Activated CD8-positive, alpha-beta memory T cell treated with anti-CD3 and anti-CD28 coated beads, Interleukin-2, amount 10 ng/mL, durations not matched to agents 7 days and 5 days (primary cell): ENCODE measurements around the gene ATP6V1G3. TPM values are rescaled to one million over a fixed set of nuclear protein-coding genes. Genes with fewer than 3 reads are reported as not detected.
"Not testable (repeated sequence)": the region's sequence is repeated elsewhere in the genome, so short reads cannot be mapped to it uniquely, and the experiment has no call there.

Source experiments
- ATAC-seq: fragments of 150-1000 bp; cut with Tn5 transposase; one replicate; pipeline ENCODE4 v1.10.0; 2021; ENCODE audit warnings: moderate library complexity
- CTCF ChIA-PET: fragments of 350-600 bp; sonication (Branson Sonifier 250); formaldehyde crosslinking; loops from one replicate; lab custom pipeline; 2021; ENCODE audit warnings: antibody characterized with exemption; lab: Charles Lee
- DNase-seq: peaks from one replicate; pipeline ENCODE4 v3.0.0-alpha.2; 2020
- H3K27ac Mint-ChIP-seq: one replicate; pipeline ENCODE4 v1.8.0; 2021; ENCODE audit warnings: mild to moderate bottlenecking, mixed read lengths
- H3K27me3 Mint-ChIP-seq: one replicate; pipeline ENCODE4 v1.8.0; 2021; ENCODE audit warnings: mixed read lengths
- H3K36me3 Mint-ChIP-seq: one replicate; pipeline ENCODE4 v1.8.0; 2021; ENCODE audit warnings: mild to moderate bottlenecking, mixed read lengths
- H3K4me1 Mint-ChIP-seq: one replicate; pipeline ENCODE4 v1.8.0; 2021; ENCODE audit warnings: mixed read lengths
- H3K4me3 Mint-ChIP-seq: one replicate; pipeline ENCODE4 v1.8.0; 2021; ENCODE audit warnings: mild to moderate bottlenecking, moderate library complexity, mixed read lengths
- H3K9me3 Mint-ChIP-seq: one replicate; pipeline ENCODE4 v1.8.0; 2022; ENCODE audit warnings: low read depth, mixed read lengths
- total RNA-seq, 2 experiments: library from RNA; stranded (reverse); gene quantifications; one replicate each; pipeline ENCODE4 v1.2.3, GENCODE V29; 2021

The ATP6V1G3 gene
- total RNA-seq, 2 experiments from 2014 or later, result not detected

DNA sequence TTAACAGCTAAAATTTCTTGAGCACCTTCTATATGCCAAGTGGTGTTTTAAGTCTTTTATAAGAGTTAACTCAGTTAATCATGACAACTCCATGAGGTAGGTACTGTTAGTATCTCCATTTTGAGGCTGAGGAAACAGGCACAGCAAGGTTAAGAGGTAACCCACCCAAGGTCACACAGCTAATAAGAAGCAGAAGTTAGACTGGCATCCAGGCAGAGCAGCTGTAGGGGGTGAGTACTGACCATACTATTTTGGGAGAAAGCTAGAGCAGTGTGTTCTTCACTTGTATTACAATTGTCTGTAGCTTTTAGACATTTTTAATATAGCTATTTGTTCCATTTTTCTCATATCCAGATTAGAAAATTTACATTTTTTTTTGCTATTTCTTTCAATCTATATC is 4.8 kb downstream of the ATP6V1G3 start:
- peak overlapping the region; percentile 45 for H3K27ac Mint-ChIP-seq
- peaks cover 8% of the 10 kb centered on the region for H3K36me3 Mint-ChIP-seq
- no peak for ATAC-seq
- H3K4me3 Mint-ChIP-seq, result no peak overlapping the region
- no peaks in the 10 kb centered on the region for H3K27me3 Mint-ChIP-seq
- CTCF ChIA-PET, result interaction anchor here (0.9 kb wide), 1 partner anchor 78 kb away, joined by 3 read pairs; no protein-coding TSS in a partner anchor
- DNase-seq, result no peak
- H3K4me1 Mint-ChIP-seq, result peaks cover 38% of the 10 kb centered on the region
- peaks cover 7% of the 10 kb centered on the region for H3K9me3 Mint-ChIP-seq

DNA sequence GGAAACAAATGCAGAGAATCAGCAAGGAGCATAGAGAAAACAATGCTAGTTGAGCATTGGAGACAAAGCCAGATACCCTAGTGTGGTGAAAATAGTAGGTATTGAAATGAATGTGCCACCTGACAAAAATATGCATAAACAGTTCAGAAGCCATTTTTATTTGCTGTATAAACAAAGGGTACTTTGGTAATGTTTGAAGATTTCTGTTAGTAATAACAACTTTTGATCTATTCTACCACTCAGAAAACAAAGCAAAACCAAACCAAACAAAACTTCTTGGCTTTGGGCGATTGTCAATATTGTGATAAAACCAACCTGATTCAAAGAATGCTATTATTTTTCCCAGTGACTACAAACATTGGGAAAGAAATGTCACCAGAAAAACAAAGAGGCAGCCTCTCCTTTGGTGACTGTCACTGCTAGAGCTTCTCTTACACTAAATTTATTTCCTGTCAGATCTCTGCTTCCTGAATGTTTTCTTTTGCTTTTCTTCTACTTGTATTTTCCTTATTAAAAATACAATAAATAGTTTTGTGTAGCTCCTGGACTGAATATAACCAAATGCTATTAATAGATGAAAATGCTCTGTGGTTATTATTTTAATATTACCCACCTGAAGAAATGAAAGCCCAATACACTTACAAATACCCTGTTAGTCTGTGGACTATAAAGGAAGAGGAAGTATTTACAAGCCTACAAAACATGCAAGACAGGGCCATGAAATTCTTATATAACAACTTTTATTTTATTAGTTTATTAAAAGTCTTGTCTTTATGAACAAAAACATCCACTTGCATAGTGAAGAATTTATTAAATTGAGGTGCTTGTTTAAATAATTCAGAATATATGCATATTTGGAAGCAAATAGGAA is 5.7 kb downstream of the ATP6V1G3 start:
- peak; percentile 68 for ATAC-seq
- Mint-ChIP-seq H3K27me3 (no peaks in the 10 kb centered on the region), H3K36me3 (peaks cover 8% of the 10 kb centered on the region), H3K4me1 (peaks cover 38% of the 10 kb centered on the region), H3K9me3 (peaks cover 7% of the 10 kb centered on the region), H3K27ac (peak overlapping the region; percentile 72), H3K4me3 (peak overlapping the region; percentile 40)
- no peak for DNase-seq
- CTCF ChIA-PET, result no interaction called here

DNA sequence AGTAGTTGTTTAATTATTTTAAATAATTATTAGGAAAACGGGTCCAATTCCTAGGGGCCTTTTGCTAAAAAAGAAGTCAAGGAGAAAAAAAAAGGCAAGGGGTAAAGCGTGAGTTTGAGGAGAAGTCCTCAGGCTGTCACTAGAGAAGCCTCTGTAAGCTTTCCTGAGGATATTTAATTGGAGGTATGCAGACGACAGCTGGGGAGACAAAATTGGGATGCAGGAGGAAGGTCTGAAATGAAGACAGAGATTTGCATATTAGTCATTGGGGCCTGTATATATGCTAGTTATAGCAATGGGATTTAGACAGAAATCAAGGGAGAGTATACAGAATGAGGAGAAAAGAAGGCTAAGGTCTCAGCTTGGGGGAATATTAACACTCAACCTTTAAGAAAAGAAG is 8.6 kb downstream of the ATP6V1G3 start:
- peaks cover 36% of the 10 kb centered on the region for H3K4me1 Mint-ChIP-seq
- no peak for ATAC-seq
- DNase-seq, result no peak
- H3K27me3 Mint-ChIP-seq, result no peaks in the 10 kb centered on the region
- CTCF ChIA-PET, result no interaction called here
- H3K36me3 Mint-ChIP-seq, result peaks cover 8% of the 10 kb centered on the region
- peaks cover 7% of the 10 kb centered on the region for H3K9me3 Mint-ChIP-seq
- H3K27ac Mint-ChIP-seq, result no peak overlapping the region
- H3K4me3 Mint-ChIP-seq, result no peak overlapping the region

DNA sequence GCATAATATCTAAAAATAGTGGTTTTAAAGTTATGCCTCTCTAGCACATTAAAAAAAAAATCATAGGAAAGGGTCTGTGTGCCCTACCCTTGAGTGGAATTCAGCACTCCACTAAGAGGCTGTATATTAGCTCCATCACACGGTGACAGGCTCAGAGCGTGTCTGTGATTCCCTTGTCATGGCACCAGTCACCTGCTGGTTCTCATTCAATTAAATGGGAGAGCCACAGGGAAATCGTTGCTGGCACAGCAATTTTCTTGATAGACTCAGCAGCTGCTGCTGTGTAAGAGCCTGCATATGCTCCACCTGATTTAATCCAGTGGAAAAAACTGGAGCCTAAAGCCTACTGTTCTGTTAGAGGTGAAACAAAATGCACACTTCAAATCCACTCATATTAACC is 9.5 kb downstream of the ATP6V1G3 start:
- Mint-ChIP-seq H3K27ac (no peak overlapping the region), H3K36me3 (peaks cover 8% of the 10 kb centered on the region), H3K27me3 (no peaks in the 10 kb centered on the region), H3K4me3 (no peak overlapping the region), H3K4me1 (peaks cover 30% of the 10 kb centered on the region), H3K9me3 (peaks cover 7% of the 10 kb centered on the region)
- DNase-seq (no peak), ATAC-seq (no peak)
- CTCF ChIA-PET, result no interaction called here

DNA sequence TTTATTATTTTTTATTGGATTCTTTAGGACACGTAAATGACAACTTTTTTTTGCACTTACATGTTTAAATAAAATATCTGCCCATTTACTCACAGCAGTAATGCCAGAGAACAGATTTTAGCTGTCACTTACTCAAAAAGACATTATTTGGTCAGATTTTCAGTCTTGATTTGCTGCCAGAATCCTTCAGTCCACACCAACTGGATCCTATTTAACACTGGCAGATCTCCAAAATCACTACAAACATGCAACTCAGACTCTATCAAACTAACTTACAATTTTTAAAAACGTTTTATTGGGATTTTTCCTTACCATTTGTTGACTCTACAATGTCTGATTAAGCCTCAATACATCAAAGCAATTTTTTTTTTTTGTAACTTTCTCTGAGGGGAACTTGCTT is 11.1 kb downstream of the ATP6V1G3 start:
- no peak overlapping the region for H3K27ac Mint-ChIP-seq
- peaks cover 7% of the 10 kb centered on the region for H3K9me3 Mint-ChIP-seq
- CTCF ChIA-PET, result interaction anchor here (1.0 kb wide), 1 partner anchor 21 kb away, joined by 3 read pairs; no protein-coding TSS in a partner anchor
- ATAC-seq, result no peak
- no peak overlapping the region for H3K4me3 Mint-ChIP-seq
- H3K4me1 Mint-ChIP-seq, result peaks cover 26% of the 10 kb centered on the region
- H3K27me3 Mint-ChIP-seq, result no peaks in the 10 kb centered on the region
- peaks cover 6% of the 10 kb centered on the region for H3K36me3 Mint-ChIP-seq
- no peak for DNase-seq

DNA sequence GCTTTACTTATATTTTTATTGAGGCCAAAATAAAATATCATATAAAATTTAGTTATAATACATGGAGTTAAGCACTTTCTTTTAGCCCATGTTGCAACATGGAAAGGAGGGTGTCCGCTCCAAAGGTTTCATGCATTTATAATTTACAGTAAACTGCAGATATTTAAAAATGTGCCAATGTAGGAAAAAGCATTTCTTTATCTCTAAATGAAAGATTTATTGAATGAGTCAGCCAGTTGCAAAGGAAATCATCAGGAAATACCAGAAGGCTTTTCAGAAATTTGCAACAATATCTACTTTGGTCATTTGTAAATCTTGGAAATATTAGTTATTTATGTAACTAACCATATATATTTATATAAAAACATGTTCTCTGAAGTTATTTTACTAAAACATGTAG is 12.1 kb downstream of the ATP6V1G3 start:
- Mint-ChIP-seq H3K27ac (no peak overlapping the region), H3K9me3 (peaks cover 2% of the 10 kb centered on the region), H3K36me3 (peaks cover 2% of the 10 kb centered on the region), H3K4me3 (no peak overlapping the region), H3K4me1 (peaks cover 23% of the 10 kb centered on the region), H3K27me3 (no peaks in the 10 kb centered on the region)
- CTCF ChIA-PET, result interaction anchor here (1.0 kb wide), 1 partner anchor 22 kb away, joined by 3 read pairs; no protein-coding TSS in a partner anchor
- ATAC-seq (no peak), DNase-seq (no peak)

DNA sequence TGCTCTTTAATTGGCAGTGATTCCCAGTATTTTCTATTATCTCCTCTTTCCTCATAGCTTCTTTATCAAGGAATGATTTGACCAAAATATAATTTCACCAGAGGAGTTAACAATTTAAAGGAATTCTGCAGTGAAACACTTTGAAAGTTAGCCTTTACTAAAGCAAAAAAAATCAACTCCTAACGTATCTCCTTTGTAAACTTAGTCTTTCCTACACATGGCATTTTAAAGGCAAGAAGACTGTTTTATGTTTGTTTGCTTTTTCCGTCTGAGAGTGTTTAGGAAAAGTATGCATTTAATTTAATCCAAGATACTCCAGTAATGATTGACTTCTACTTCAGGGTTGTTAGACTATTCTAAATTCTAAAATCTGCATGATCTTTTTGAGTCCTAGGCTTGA is 15.9 kb downstream of the ATP6V1G3 start:
- H3K4me1 Mint-ChIP-seq, result peaks cover 56% of the 10 kb centered on the region
- DNase-seq (no peak), ATAC-seq (no peak)
- peak overlapping the region; percentile 74 for H3K4me3 Mint-ChIP-seq
- H3K27me3 Mint-ChIP-seq, result no peaks in the 10 kb centered on the region
- CTCF ChIA-PET, result interaction anchor here (0.7 to 0.9 kb wide), 2 partner anchors 86 to 660 kb away, joined by 3 to 4 read pairs; no protein-coding TSS in a partner anchor
- H3K36me3 Mint-ChIP-seq, result no peaks in the 10 kb centered on the region
- H3K9me3 Mint-ChIP-seq, result no peaks in the 10 kb centered on the region
- peak overlapping the region; percentile 91 for H3K27ac Mint-ChIP-seq

DNA sequence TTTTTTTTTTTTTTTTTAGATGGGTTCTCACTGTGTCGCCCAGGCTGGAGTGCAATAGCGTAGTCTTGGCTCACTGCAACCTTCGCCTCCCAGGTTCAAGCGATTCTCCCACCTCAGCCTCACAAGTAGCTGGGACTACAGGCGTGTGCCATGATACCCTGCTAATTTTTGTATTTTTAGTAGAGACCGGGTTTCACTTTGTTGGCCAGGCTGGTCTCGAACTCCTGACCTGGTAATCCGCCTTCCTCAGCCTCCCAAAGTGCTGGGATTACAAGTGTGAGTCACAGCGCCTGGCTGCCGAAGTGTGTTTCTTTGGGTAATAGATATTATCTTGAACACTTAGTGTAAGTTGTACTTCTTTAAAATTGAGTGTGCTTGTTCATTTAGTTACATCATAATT is 16.4 kb downstream of the ATP6V1G3 start:
- CTCF ChIA-PET, result interaction anchor here (0.7 to 2.5 kb wide), 3 partner anchors 86 to 660 kb away, joined by 3 to 8 read pairs (median 4); no protein-coding TSS in a partner anchor
- DNase-seq, H3K9me3 Mint-ChIP-seq, H3K36me3 Mint-ChIP-seq, H3K27me3 Mint-ChIP-seq, ATAC-seq: not testable (repeated sequence)
- Mint-ChIP-seq H3K4me1 (peaks cover 59% of the 10 kb centered on the region), H3K27ac (peak overlapping the region; percentile 91), H3K4me3 (peak overlapping the region; percentile 74)

DNA sequence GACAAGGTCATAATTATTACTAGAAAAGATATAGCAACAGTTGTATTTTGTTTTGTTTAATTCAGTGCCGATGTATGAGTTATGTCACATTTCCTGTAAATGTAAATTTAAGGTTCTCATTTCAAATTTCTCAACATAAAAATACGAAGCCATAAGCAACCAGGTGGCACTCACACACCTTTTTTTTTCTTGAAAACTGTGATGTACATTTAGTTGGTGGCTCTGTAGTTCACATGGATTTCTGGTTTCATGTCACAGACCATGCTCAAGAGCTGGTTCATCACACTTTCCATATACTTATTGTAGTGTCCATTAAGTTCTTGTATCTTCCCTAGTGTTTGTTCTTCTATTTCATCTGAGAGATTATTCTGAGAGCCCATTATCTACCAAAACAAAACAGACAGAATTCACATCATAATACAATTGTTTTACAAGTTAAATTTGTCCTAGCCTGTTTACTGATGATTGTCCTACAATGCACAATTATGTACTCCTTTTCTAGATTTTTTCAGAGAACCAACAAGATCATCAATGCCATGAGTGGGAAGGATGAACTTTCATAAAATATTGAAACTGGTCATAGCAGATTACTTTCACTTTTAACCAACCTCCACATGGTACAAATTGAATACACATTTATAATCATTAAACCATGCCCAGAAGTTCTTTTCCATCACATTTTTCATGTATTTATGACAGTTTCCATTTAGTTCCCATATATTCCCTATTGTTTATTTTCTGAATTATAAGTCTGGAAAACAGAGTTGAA is 17.1 kb downstream of the ATP6V1G3 start:
- Mint-ChIP-seq H3K4me3 (peak overlapping the region; percentile 74), H3K27ac (peak overlapping the region; percentile 91), H3K4me1 (peaks cover 62% of the 10 kb centered on the region), H3K36me3 (peaks cover 2% of the 10 kb centered on the region), H3K9me3 (no peaks in the 10 kb centered on the region), H3K27me3 (no peaks in the 10 kb centered on the region)
- ATAC-seq, result peak; percentile 66
- CTCF ChIA-PET, result interaction anchor here (0.7 to 2.5 kb wide), 12 partner anchors 26 to 720 kb away, joined by 3 to 9 read pairs (median 3); no protein-coding TSS in a partner anchor
- DNase-seq, result no peak

DNA sequence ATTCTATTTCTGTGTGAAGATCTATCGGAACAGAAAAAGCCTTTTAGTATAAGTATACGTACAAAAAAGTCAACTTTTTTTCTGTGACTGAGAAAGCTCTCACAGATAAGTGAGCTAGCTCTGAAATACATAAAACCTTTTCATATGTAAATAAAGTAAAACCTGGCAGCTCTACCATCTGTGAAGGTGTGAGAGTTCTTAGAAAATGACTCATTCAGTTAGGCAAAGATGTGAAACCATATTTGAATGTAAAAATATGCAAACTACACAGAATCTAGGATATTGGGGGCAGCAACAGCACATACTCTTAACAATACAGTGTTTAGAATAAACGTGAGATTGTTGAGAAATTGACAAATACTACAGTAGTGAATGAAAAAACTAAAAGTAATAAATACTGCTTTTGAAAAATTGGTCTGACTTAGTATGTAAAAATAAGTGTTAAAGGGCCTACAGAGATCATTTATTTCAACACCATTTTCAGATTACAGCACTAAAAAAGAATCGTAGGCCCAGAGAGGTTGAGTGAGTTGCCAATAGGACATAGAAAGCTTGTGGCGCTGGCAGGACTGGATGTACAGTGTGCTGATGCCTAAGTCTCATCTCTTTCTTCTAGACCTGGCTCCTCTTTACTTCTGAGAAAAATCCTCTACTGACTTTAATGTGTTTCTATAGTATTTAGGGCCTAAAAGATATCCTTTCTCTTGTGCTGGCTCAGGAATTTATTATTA is 19.8 kb downstream of the ATP6V1G3 start:
- Mint-ChIP-seq H3K27me3 (no peaks in the 10 kb centered on the region), H3K4me3 (peak overlapping the region; percentile 57), H3K9me3 (no peaks in the 10 kb centered on the region), H3K27ac (peak overlapping the region; percentile 80), H3K36me3 (peaks cover 2% of the 10 kb centered on the region), H3K4me1 (peaks cover 61% of the 10 kb centered on the region)
- ATAC-seq (peak; percentile 71), DNase-seq (no peak)
- CTCF ChIA-PET, result interaction anchor here (1.0 to 2.0 kb wide), 8 partner anchors 34 to 175 kb away, joined by 3 to 11 read pairs (median 4); no protein-coding TSS in a partner anchor

DNA sequence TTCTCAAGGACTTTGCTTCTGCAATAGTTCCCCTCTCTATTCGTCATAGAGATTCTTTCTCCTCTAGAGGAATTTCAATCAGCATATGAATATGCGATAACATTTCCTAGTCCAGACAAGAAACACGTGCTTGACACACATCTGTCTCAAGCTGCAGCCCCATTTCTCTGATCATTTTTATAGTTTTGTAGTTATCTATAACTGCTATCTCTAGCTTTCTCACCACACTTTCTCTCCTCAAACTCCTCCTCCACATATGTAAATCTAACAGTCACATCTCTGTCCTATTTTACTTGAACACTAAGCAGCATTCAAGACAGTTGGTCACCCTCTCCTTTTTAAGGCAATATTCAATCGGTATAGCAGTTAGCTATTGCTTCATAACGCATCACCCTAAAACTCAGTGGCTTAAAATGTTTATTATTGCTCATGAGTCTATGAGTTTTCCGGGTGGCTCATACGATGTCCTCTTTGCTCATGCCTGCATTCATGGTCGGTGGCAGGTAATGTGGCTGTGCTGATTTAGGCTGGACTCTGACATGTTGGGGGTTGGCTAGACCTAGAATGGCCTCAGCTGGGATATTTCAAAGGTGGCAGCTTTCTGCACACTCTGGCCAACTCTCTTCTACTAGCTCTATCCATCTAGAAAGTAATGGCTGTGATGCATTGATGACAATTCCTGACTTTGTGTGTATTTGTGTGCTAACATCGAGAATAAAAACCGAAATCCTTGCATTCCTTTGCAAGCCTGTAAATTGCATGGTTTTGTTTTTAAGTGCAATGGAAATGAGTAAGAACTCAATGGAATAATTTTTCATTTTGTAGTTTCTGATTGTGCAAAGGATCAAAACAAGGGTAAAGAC is 20.6 kb downstream of the ATP6V1G3 start:
- Mint-ChIP-seq H3K27ac (peak overlapping the region; percentile 80), H3K27me3 (no peaks in the 10 kb centered on the region), H3K4me1 (peaks cover 59% of the 10 kb centered on the region), H3K36me3 (peaks cover 2% of the 10 kb centered on the region), H3K9me3 (no peaks in the 10 kb centered on the region), H3K4me3 (peak overlapping the region; percentile 57)
- ATAC-seq (peak; percentile 10), DNase-seq (no peak)
- CTCF ChIA-PET, result interaction anchor here (0.7 to 2.0 kb wide), 10 partner anchors 89 to 176 kb away, joined by 3 to 11 read pairs (median 3); no protein-coding TSS in a partner anchor
